HG03045 (cell line): ENCODE data around the gene PARP6.
"Not testable (repeated sequence)": the region's sequence is repeated elsewhere in the genome, so short reads cannot be mapped to it uniquely, and the experiment has no call there.

Experiments
- ATAC-seq: cut with Tn5 transposase; IDR thresholded peaks from one replicate; pipeline ENCODE4 v1.9.1; 2021; ENCODE audit warnings: mild to moderate bottlenecking, moderate library complexity; ENCODE audit not compliant: unreplicated experiment

PARP6 gene

GRCh38 chr15:72280751-72281150 lies 8.4 kb upstream of the PARP6 start:
- ATAC-seq = no peak

- no peak for ATAC-seq
These were observed 6.4 kb upstream of the PARP6 start for GRCh38 chr15:72278737-72279136.

- no peak for ATAC-seq
These were observed 4.0 kb upstream of the PARP6 start for GRCh38 chr15:72276326-72276700.

GRCh38 chr15:72275635-72276325 lies 3.4 kb upstream of the PARP6 start:
- ATAC-seq = not testable (repeated sequence)

GRCh38 chr15:72272997-72273352 lies 621 bp upstream of the PARP6 start:
- ATAC-seq = no peak

- ATAC-seq = no peak
These were observed 500 bp downstream of the PARP6 start for GRCh38 chr15:72271895-72272212.

GRCh38 chr15:72271221-72271620 lies 1.1 kb downstream of the PARP6 start:
- no peak for ATAC-seq

GRCh38 chr15:72269739-72270138 lies 2.6 kb downstream of the PARP6 start:
- no peak for ATAC-seq

- ATAC-seq = no peak
These were observed 7.3 kb downstream of the PARP6 start for GRCh38 chr15:72265031-72265430.

GRCh38 chr15:72252663-72253299 lies 19.6 kb downstream of the PARP6 start:
- no peak for ATAC-seq

GRCh38 chr15:72249142-72249810 lies 23.1 kb downstream of the PARP6 start:
- no peak for ATAC-seq

- no peak for ATAC-seq
These were observed 23.8 kb downstream of the PARP6 start for GRCh38 chr15:72248514-72248913.

GRCh38 chr15:72242775-72243370 lies 29.5 kb downstream of the PARP6 start:
- ATAC-seq = no peak

GRCh38 chr15:72239652-72240051 lies 32.7 kb downstream of the PARP6 start:
- ATAC-seq = no peak

GRCh38 chr15:72238586-72238985 lies 33.8 kb downstream of the PARP6 start:
- no peak for ATAC-seq

- ATAC-seq = no peak
These were observed 34.5 kb downstream of the PARP6 start for GRCh38 chr15:72237853-72238224.

- peak; percentile 54 for ATAC-seq
These were observed 35.1 kb downstream of the PARP6 start for GRCh38 chr15:72237029-72237852.

GRCh38 chr15:72236381-72237003 lies 35.9 kb downstream of the PARP6 start:
- ATAC-seq = no peak

GRCh38 chr15:72235298-72235697 lies 37.1 kb downstream of the PARP6 start:
- no peak for ATAC-seq

GRCh38 chr15:72233769-72234168 lies 38.6 kb downstream of the PARP6 start:
- no peak for ATAC-seq
